ENCODE measurements around the gene CPPED1.
"Not testable (repeated sequence)": the region's sequence is repeated elsewhere in the genome, so short reads cannot be mapped to it uniquely, and the experiment has no call there.

Gene CPPED1

DNA sequence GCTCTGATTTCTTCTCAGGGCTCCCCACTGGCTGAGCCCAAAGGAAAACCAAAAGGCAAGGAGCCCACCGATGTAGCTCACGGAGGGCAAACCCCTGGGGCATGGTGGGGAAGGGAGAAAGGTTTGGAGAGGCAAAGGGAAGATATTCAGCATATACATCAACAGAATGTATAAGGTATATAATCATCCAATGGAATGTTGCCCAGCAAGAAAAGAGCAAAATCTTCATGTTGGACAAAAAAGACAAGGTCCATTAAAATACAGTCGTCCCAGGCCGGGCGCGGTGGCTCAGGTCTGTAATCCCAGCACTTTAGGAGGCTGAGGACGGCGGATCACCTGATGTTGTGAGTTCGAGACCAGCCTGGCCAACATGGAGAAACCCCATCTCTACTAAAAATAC, 1.6 kb downstream of the CPPED1 start:
- no peak for DNase-seq (ENCODE audit: low read depth in 2 of 2)

DNA sequence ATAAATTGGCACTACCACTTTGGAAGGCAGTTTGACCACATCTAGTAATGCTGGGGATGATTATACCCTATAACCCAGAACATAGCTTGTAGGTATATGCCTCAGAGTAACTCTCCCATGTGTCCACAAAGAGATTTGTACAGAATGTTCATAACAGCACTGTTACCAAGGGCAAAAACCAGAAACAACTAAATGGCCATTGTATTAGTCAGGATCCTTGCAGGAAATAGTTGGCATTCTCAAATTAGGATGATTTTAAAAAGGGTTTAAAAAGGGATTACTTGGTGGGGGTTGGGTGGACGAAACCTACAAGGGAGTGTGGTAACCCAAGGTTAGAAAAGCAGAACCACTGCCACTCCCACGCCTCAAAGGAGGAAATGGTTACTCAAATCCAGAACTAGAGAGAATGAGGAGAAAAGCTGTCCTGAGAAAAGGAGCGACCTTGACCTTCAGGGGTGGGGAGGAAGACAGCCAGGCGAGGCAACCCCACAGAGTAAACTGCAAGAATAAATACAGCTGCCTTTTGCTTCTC, 2.1 kb downstream of the CPPED1 start:
- no peak for DNase-seq (ENCODE audit: low read depth in 2 of 2)

DNA sequence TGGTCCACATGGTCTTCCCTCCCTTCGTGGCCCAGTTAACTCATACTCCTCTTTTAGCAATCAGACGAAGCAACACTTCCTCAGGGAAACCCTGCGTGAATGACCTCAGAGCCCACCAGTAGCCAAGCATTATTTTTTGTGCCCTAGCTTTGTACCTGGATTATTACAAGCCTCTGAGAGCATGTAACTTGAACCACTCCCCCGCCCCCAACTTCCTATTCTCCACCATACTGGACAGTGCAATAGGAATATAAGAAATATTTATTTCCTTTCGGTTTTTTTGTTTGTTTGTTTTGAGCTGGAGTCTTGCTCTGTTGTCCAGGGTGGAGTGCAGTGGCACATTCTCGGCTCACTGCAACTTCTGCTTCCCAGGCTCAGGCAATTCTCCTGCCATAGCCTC, 2.9 kb downstream of the CPPED1 start:
- DNase-seq (ENCODE audit: low read depth in 2 of 2) = no peak

DNA sequence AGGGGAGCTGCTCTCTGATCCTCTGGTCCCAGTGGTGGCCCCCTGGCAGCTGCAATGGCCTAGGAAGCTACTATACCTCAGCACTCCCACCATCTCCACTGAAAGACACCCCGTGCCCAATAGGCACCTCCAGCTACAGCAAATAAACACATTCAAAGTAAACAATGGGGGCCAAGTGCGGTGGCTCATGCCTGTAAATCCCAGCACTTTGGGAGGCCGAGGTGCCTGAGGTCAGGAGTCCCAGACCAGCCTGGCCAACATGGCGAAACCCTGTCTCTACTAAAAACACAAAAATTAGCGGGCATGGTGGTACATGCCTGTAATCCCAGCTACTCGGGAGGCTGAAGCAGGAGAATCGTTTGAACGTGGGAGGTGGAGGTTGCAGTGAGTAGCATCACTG, 3.7 kb downstream of the CPPED1 start:
- DNase-seq (ENCODE audit: low read depth in 2 of 2) = not testable (repeated sequence)

DNA sequence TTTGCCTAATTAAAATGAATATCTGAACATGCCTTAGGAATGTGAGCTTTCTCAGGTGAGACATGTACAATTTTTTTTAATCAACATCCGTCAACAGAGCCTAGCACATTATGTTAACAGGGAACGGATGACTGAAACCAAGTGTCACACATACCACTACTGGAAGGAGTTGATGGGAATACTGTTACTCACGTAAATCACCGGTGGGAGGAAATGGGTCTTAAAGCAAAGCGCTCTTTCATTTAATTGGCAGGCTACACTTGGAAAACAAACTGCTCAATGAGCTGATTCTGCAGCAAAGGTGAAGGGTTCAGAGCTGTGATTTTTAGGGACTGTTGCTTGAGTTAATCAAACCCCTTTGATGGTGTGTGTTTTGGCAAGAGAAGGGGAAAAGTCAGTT, 4.8 kb downstream of the CPPED1 start:
- no peak for DNase-seq (ENCODE audit: low read depth in 2 of 2)

DNA sequence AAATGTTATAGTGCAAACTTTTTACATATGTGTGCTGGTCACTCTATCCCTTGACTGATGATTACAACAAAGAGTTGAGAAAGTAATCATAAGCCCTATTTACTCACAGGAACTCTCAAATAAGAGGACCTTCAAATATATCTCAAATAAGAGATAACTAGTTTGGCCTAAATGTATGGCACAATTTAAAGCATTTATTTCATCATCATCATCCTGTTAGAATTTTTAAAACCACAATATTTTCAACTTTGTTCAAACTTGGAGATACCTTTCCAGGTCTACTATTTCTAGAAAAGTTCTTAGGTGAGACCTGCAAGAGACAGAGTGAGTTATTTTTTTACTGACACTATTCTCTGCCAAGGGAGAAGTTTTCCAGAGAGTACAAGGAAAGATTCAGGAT, 5.5 kb downstream of the CPPED1 start:
- no peak for DNase-seq (ENCODE audit: low read depth in 2 of 2)

DNA sequence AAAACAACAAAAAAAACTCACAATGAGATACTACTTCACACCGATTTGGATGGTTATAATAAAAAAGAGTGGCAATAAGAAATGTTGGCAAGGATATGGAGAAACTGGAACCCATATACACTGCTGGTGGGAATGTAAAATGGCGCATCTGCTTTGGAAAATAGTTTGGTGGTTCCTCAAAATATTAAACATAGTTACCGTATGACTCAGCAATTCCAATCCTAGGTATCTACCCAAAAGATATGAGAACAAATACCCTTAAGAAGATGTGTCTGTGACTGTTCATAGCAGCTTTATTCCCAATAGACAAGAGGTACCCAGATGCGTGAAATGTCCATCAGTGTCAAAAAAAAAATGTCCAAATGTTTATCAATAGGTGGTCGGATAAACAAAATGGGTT, 7.2 kb downstream of the CPPED1 start:
- DNase-seq (ENCODE audit: low read depth in 2 of 2) = no peak

DNA sequence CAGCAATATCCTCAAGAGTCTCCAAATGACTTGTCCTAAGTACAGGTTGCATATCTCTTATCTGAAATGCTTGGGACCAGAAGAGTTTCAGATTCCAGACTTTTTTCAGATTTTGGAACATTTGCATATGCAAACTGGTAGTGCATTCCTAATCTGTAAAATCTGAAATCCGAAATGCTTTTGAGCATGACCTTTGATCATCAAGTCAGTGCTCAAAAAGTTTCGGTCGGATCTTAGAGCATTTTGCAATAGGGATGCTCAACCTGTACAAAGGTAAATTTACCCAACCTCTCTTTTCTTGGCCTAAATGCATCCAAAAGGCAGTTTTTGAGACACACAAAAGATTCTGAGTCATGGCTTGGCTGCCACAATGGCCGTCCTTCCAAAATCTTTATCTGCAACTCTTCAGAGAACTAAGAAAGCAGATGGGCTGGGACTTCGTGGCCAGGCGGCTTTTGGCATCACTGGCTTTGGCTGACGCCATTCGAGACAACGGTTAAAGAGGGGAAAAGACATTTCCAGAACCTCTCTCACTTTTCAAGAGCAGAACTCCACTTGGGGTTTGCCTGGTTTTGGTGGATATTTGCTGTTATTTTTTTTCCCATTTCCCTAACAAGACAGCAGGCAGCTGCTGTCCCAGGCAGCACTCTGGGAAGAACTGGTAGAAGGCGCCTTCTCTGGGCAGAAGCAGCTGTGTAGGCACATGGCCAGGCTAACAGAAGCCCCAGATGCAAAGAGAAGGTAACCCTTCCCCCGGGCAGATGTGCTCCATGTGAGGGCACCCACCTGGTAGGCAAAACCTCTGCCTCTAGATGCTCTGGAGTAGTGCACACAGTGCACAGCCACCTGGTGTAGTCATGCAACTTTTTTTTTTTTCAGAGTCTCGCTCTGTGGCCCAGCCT, 8.9 kb downstream of the CPPED1 start:
- no peak for DNase-seq (ENCODE audit: low read depth in 2 of 2)

DNA sequence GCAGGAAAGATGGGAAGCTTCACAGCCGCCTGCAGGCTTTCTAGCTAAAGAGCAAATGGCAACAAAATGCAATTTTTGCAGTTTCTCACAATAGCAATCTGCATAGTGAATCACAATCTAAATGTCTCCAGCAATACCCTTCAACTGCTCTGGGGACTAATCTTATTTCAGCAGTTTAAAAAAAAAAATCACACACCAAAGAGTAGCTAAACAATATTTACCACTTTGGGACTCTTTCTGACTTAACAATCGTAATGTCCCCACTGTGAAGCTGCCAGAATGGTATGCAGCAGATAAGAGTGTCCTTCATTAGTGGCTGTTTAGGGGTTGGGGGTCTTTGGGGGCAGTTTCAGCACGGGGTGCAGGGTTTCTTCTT, 9.8 kb downstream of the CPPED1 start:
- no peak for DNase-seq (ENCODE audit: low read depth in 2 of 2)

DNA sequence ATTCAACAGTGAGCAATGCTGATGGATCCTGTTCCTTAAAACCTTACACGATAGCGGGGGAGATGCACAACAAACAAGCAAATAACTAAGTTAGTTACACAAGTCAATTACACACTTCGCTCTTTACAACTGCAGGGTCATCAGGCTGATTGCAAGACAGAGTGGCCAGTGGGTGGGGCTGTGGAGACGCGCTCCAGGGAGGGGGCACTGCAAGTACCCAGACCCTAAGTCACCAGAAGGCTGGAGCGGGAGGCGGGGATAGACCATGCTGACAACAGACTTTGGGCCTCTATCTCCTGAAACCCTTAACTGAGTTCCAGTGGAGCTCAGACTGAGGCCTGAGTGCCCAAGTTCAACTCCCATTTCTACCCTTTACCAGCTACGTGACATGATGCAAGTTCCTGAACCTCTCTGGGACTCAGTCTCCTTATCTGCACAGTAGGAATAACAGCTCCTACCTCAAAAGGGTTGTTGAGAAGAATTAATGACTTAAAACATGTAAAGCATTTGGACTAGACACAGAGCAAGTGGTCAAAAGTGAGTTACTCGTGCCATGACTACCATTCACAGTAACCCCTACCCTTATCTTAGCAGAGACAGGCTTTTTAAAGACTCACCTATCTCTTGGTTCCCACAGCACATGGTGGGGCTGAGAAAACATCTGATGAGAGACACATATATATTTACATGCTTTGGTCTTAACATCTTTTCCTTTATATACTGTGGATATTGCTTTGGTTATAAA, 10.4 kb downstream of the CPPED1 start:
- no peak for DNase-seq (ENCODE audit: low read depth in 2 of 2)

DNA sequence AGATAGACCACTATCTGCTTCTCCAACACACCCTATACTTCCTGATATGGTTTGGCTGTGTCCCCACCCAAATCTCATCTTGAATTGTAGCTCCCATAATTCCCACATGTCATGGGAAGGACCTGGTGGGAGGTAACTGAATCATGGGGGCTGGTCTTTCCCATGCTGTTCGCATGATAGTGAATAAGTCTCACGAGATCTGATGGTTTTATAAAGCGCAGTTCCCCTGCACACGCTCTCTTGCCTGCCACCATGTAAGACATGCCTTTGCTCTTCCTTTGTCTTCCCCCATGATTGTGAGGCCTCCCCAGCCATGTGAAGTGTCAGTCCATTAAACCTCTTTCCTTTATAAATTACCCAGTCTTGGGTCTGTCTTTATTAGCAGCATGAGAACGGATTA, 11.2 kb downstream of the CPPED1 start:
- DNase-seq (ENCODE audit: low read depth in 2 of 2) = not testable (repeated sequence)

DNA sequence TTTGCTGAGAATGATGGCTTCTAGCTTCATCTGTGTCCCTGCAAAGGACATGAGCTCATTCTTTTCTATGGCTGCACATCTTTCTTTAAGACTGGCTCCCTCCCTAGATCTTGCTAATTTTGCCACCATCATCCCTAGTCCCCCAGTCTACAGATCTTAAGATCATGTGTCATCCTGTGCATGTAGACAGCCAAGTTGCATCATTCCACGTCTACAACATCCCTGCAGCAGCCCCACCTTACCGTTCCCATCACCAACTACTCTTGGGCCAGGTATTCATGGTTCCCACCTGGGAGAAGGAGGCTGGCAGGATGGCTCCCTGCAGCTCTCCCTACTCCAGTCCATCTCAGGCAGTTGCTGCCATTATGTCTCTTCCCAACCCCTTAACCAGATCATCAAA, 12.3 kb downstream of the CPPED1 start:
- no peak for DNase-seq (ENCODE audit: low read depth in 2 of 2)

DNA sequence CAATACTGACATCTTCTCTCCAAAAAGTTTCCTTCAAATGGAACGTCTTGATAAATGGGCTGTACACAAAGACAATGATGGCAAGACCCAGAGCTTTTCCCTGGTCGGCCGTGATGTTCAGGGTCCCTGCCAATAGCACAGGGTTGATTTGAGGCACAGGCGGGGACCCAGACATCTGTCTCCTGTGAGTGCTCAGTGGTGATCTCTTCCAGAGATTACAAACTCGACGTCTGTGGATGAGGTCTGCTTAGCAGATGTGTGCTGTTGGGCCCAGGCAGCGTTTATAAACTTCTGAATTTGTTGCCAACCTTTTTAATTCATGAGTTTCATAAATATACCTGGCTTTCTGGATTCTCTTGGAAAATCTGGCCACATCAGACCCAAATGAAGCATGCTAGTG, 14.9 kb downstream of the CPPED1 start:
- no peak for DNase-seq (ENCODE audit: low read depth in 2 of 2)

DNA sequence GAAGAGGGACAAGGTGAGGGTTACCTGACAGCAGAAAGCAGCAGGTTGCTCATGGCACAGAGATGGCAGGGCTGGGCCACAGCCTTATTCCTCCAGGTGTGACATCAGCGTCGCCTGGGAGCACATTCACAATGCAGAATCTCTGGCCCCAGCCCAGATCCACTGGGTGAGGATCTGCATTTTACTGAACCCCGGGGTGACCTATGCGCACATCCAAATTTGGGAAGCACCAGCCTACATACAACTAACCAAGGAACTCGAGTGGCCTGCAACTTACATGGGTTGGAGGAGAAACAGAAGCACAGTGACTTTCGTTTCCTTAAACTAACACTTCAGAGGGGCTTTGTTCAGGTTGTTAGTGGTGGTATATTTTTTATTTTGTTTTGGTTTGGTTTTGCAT, 17.6 kb downstream of the CPPED1 start:
- DNase-seq (ENCODE audit: low read depth in 2 of 2) = no peak

DNA sequence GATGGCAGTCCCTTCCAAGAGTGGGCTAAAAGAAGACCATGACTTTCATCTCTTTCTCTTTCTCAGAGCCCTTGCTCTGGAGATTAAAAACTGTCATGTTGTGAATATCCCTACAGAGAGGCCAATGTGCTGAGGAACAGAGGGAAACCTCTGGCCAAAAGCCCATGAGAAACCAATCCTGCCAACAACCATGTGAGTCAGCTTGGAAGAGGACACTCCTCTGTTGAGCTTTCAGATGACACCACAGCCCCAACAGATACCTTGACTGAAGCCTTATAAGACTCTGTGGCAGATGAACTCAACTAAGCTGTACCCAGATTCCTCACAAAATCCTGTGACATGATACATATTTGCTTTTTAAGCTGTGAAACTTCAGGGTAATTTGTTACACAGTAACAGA, 19.6 kb downstream of the CPPED1 start:
- DNase-seq (ENCODE audit: low read depth in 2 of 2) = no peak

DNA sequence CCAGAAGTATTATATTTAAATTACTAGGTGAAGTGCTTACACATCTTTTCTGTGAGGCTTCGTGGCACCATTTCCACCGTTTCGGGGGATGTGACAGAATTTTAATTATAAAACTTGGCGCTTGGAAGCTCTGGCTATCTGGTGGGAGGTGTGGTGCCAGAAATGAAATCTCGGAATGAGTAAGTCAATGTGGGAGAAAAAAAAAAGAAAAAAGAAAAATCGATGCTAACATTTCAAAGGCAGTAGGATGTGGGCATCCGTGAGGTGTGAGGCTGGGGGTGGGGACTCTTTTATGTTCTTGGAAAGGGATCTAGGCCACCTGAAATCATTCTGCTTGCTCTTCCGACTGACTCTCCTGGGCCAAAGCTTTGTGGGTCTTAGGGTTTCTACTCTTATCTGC, 21.9 kb downstream of the CPPED1 start:
- DNase-seq (ENCODE audit: low read depth in 2 of 2) = no peak

DNA sequence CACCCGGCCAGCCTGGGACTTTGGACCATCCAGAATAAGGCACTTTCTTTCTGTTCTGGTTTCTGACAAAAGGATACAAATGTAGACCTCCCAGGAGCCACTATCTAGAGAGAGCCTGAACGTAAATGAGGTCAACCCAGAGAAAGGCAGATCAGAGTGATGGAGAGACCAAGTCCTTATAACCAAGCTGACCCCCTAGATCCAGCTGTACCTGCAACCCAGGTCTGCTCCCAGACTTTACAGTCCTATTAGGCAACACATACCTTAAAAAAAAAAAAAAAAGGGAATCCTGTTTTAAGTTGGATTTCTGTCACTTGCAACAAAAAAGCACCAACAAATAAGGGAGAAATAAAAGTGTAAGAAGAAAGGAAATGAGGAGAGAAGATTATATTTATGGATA, 23.2 kb downstream of the CPPED1 start:
- DNase-seq (ENCODE audit: low read depth in 2 of 2) = no peak

DNA sequence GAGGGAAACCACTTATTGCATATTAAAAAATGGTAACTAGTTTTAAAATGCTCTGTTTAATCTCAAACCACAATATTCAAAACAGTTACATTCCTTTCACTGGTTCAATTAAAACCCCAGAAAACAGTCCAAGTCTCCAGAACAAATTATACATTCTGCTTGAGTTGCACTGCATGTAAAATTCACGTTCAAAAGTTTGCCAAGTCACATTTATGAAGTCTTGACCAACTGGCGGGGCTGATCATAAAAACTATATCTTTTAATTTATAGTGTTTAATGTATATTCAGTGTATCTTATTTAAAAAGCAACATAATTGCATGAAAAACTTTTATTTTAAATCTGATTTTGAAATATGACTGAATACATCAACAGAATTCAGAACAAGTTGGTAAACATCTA, 25.0 kb downstream of the CPPED1 start:
- DNase-seq (ENCODE audit: low read depth in 2 of 2) = no peak

DNA sequence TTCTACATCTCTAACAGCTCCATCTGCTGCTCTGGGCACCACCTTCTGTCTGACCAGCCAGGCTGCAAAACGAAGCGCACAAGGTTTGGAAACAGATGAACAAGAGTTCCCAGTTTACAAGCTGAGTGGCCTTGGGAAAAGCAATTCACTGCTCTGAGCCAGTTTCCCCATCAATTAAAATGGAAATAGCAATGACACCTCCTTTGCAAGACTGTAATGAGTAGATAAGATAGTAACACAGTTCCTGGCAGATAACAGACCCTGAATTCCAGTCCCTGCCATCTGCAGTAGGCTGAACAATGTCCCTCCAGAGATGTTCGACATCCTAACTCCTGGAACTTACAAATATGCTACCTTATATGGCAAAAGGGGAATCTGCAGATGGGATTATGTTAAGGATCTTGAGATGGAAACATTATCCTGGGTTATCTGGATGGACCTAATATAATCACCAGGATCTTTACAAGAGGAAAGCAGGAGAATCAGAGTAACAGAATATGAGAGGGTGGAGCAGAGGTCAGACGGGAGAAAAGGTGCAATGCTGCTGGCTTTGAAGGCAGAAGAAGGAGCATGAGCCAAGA, 27.9 kb downstream of the CPPED1 start:
- DNase-seq (ENCODE audit: low read depth in 2 of 2) = no peak

DNA sequence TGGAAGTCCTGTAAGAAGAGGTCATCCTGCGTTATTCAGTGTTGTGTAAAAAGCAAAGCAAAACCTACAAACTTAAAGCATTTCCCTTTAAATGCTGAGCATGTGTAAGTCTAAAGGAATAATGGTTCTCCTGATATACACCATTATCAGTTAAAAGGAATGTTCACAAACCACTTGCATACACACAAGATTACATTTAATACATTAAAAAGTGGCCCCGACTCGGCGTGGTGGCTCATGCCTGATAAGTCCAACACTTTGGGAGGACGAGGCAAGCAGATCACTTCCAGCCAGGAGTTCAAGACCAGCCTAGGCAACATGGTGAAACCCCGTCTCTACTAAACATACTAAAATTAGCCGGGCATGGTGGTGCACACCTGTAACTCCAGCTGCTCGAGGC, 30.5 kb downstream of the CPPED1 start:
- DNase-seq (ENCODE audit: low read depth in 2 of 2) = no peak

DNA sequence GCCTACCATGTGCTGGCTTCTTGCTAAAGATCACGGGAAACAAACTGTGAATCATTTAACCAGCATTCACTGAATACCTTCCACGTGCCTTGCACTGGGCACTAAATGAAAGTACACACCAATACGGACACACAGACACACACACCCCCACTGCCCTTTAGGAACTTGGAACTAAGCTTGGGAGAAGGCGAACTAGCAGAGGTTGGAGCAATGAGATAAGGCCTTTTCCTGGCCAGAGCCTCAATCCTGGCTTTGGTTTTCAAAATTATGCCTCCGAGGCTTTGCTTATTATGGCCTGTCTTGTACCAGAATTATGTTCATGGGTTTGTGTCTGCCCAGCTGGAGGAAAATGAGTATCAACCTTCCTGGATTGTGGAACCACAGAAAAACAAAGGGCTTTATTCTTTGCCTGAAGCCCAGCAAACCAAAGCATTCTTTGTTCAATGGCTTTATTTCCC, 32.3 kb downstream of the CPPED1 start:
- DNase-seq (ENCODE audit: low read depth in 2 of 2) = no peak

DNA sequence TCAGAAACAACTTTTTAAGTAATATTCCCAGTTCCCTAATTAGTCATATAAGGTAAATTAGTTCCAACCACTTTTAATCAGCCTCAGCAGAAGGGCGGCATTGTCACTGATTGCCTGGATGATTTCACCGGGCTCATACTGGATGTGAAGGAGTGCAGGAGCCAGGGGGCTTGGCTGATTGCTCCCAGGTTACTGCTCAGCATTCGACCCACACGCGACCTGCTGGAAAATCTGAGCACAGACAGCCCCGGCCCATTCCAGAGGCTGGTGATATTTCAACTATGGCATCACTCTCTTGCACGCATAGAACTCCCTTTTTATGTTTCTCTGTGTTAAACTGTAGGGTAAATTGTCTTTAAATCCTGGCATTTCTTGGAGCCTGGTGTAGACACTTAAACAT, 34.2 kb downstream of the CPPED1 start:
- no peak for DNase-seq (ENCODE audit: low read depth in 2 of 2)

DNA sequence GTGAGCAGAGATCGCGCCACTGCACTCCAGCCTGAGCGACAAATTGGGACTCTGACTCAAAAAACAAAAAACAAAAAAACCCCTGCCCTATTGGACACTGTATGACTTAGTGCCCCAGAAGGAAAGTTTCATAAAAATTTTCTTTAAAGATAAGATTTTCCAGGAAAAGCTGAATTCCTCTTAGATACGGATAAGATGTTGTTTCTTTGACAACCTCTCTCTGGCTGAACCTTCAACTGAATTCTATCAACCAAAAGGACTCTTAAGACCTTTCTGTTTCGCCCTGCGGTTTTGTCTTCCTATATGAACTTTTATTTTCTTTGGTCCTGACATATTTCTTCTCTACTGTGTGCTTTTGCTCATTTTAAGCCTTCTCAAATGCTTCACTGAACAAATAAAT, 35.8 kb downstream of the CPPED1 start:
- DNase-seq (ENCODE audit: low read depth in 2 of 2) = no peak
